Effector CD4-positive, alpha-beta T cell (primary cell): Measurements from ENCODE around the gene TOR4A.

Experiments used
- DNase-seq: peaks from one replicate; pipeline ENCODE4 v3.0.0-alpha.2; 2020

TOR4A gene

DNA sequence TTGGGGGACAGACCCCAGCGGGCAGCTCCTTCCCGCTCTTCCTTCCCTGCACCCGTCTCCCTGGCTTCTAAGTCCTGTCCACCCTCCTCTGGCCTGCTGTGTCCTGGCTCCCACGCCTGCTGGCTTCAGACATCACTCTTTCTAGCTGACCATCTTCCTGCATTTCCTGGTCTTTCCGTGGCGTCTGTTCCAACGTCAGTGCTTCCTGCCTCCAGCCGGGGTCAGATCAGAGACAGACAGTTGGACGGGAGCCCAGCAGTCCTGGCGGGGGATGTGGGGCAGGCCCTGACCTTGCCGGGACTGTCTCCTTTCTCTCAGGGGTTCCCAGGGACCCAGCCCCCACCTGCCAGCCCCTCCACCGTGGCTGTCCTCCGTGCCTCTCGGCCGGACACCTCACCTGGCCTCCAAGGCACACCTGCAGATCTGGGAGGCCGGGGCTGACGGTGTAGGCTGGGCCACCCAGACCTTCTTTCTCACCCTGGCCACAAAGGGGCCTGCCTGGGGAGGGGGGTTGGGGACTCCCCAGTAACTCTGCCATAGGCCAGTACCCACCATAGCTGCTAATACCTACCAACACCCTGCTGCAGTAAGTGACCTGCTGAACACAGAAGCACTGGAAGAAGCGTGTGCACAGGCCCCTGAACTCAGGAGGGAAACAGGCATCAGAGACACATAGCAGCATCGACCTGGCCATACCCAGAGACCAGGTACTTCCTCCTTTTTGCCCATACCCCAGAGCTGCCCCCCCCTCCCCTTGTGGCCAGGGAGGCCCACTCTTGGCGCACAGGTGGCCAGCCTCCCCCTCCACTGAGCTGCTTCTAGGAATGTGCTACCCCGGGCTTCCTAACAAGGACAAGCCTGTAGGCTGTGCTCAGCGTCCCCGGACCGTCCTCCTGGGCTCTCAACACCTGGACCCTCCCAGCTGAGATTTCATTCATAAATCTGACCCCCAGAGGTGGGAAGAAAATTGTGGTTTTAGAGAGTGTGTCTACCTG is 19.4 kb downstream of the TOR4A start:
- no peak for DNase-seq

DNA sequence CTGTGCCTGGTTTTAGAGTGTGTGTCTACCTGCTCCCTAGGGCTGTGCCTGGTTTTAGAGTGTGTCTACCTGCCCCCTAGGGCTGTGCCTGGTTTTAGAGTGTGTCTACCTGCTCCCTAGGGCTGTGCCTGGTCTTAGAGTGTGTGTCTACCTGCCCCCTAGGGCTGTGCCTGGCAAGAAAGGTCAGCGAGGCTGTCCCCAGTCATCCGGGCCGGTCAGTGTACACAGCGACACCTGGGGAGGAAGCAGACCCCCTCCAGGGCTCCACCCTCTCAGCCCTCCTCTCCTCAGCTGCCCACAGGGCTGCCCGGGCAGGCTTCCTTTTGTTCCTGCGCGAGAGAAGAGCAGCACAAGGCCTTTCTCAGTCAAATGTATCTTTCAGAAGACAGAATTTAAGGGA is 20.4 kb downstream of the TOR4A start:
- no peak for DNase-seq

DNA sequence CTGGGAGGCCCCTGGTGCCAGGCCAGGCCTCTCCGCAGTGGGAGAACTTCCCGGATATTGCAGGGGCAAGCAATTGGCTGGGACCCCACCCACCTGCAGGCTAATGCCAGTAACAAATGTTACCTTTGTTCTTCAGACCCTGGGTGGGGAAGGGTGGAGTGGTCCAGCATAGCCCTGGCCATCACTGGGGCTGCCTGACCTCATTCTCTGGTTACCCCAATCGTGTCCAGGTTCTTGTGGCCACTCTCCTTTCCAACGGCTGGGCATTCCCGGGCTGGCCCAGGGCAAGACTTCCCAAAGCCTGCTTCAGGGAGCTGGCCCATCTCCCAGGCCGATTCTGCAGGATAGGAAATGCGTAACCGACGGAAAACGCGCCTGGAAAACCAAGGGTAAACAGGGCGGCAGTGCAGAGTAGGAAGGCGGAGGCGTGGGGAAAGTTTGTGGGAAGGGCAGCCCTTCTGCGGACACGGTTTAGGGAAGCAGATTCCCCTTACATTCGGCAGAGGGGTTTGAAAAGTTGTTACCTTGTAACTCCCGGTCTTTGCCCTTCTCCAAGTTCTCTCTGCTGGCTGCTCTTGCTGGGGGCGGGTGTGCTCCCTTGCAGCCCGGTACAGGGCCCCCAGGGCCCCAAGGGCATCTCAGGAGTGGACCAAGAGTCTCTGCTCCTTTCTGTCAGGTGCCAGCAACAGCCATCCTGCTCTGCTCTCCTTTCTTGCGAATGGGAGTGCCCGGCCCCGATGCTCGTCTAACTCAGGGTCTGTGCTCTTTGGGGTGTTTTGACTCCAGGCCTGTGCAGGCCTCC is 21.1 kb downstream of the TOR4A start:
- DNase-seq = no peak

DNA sequence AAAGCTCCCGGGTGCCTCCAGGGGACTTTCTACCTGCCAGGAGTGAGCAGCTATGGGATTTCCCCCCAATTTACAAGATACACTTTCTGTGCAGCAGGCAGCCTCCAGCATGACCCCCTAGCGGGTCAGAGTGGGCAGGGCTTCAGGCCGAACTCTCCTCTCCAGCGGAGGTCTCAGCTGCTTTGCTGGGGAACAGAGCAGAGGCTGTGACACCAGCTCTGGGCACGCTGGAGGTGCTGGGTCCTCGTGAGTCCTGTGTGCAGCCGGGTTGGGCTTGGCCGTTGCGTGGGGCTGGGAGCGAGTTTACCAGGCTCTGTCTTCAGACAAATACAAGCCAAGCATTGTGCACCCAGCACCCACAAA is 21.7 kb downstream of the TOR4A start:
- no peak for DNase-seq

DNA sequence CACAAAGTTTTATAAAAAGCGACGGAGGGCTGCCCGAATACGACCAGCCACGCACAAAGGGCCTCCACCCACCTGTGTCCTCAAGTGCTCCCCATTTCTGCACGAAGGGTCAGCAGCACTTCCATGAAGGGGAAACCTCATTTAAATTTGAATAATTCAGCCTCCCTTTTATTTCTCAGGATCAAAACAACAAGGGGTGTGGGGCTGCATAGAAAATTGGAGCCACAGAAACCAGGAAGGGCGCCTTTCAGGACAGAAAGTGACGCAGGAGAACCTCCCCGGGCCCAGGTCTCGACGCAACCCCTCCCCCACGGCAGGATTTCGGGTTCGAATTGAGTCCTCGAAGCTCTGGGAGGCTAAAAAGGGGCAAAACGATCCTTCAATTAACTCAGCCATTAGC is 22.4 kb downstream of the TOR4A start:
- no peak for DNase-seq

DNA sequence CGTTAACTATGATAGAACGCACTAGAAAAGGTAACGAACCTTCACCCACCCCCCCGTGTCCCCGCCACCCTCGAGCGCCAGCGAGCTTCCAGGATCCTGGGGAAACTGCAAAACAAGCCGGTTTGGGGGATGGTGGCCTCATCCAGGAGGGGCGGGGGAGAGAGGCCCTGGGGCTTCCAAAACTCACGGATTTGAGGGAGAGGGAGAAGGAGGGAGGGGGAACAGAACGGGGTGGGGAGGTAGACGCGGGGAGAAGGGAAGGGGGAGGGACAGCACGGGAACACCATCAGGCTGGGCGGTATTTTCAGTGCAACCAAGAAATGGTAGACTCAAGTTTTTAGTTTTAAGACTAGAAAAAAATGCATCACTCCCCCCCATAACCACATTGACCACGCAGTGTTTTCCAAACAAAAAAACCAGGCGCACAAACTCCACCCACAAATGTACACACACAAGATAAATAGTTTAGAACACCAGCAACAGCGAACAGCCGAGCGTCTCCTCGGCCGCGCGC is 23.1 kb downstream of the TOR4A start:
- no peak for DNase-seq

DNA sequence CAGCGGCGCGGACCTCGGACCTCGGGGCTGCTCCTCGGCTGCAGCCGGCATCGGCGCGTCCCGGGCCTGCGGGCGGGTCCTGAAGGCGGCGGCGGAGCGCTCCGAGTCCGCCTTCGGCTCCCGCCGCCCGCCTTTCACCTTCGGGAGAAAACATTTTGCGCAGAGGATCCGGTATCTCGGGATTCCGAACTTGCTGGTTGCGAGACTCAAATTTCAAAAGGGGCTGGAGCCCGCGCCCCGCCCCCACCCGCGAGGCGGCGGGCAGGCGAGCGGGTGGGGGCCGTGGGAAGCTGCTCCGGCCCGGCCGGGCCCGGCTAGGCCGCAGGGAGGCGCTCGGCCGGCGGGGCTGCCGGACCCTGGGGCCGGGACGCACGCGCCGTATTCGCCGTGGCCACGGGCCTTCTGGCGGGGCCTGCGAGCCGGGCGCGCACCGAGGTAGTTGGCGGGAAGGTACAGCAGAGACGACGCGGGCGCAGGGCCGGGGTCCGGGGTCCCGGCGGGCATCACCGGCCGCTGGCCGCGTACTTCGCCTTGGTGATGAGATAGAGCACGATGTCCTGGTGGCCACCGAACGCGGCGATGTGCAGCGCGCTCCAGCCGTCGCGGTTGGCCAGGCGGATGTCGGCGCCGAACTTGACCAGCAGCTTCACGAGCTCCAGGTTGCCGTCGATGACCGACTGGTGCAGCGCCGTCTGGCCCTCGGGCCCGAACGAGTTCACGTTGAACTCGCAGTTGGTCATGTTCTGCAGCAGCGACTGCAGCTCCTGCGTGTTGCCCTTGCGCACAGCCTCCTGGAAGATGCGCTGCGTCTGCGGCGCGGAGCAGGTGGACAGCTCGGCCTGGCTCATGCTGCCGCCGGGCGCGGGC is 23.8 kb downstream of the TOR4A start:
- DNase-seq = no peak

DNA sequence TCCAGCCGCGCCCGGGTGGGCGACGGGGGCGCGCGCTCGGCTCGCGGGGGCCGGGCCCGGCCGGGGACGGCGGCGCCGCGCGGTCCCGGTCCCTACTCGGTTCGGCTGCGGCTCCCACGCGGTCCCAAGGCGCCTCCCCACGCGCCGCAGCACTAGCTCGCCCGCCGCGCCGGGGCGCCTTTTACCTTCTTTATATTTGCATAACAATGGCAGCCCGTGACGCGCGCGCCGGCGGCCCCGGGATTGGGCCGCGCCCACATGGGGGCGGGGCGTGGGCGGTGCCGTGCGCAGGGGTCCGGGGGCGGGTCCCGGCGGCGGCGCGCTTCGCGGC is 24.6 kb downstream of the TOR4A start, which contains the start of gene NRARP:
Gene NRARP (minus strand): TSS at position 154 of the 331 bp plus-strand sequence. CDS start 343 bp downstream, outside the sequence.
- DNase-seq = peak; percentile 92

DNA sequence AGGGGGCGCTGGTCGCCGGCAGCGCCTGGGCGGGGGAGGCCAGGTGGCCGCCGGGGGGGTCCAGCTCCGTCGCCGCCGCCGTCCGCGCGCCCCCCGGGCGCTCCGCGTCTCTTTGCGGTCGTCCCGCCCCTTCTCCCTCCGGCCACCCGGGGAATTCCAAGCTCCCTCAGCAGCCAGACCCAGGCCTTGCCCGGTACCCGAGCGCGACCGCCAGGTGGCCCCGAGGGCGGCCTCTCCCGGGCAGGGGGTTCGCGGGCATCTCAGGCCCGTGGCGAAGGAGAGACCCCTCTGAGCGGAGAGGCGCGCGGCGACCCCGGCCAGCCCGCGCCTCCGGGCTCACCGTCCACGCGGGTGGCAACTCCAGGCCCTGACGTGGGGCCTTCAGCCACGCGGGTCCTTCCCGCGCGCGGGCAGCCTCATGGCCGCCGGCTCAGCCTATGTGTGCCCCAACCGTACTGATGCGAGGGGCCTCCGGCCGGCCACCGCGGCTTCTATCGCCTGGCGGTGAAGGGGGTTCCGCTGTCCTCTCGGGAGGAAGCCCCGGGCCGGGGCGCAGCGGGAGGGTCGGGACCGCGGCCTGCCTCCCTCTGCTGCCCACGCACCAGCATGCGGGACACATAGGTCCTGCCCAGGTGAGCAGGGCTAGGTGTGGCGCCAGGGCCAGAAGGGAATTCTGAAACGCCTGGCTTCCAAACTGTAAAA is 25.1 kb downstream of the TOR4A start:
- DNase-seq = no peak

DNA sequence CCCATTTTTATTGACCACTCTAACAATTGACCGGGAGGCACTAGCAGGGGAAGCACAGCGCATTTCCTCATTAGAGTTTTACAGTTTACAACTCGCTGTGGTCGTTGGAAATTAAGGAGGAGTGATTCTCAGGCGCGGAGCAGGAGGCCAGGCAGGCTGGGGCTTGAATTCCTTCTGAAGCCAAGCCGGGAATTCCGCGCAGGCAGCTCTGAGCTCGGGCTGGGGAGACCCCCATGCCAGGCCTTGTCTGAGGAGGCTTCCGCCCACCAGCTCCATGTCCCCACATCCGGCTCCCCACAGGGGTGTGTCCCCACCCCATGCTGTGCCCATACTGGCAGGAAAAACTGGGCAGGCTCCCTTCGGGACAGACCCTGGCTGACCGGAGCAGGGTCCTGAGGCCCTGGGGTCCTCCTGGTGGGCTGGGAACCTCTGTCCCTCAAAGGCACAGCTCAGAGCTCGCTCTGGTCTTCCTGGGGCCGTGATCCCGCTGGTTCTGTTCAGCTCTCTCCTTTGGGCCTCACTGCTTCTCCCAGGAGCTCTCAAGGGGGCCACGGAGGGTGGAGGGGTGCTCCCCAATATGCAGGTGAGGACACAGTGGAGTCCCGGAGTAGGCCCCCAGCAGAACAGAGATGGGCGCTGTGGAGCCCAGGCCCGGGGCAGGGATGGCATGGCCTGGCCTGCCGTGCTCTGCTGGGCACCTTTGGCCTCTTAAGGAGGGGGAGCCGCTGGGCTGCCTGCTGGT is 25.8 kb downstream of the TOR4A start:
- DNase-seq = no peak

DNA sequence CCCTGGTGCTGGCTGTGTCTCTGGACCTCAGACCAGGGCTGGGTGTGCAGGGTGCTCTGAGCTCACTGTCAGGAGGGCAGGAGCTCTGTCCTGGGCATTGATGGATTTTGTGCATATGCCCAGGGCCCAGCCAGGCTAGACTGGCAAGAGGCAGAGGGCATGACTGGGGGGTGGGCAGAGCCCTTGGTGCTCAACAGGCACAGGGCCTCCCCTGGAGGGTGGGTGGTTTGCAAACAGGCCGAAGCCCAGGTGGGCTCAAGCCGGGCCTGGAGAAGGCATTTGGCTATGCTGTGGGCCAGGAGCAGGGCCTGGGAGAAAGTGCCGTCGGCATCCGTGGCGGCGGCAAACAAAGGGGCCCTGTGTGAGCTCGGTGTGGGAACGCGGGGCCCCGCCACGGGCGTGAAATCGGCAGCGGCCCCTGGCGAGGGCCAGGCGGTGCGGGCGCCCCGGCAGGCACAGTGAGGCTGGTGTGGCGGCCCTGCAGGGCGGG is 26.4 kb downstream of the TOR4A start:
- no peak for DNase-seq

DNA sequence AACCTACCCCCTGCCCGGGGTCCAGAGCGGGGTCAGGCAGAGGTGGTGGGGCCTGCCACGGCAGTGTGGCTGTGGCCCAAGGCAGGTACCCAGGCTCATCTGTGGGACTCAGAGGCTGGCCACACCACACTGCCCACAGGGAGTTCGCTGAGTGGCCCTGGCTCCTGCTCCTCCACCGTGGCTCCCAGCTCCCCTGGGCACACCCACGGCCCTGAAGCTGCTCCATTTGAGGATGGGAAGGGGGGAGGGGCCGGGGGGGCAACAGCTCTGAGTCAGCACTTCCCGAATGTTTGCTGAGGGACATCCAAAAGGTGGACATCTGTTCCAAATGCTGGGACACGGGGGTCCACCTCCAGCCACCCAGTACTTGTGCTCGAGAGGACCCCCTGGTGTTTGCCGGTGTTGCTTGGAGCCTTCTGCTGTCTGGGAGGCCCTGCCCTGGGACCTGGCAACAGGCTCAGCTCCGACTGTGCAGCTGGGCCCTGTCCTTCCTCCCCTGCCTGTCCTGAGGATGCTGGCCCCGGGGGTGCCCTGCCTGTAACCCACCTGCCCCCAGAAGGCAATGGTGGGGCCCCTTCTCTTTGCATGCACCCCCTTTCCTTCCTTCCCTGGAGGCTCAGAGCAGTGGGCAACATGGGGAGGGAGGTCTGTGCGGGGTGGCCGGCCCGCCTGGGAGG is 27.0 kb downstream of the TOR4A start:
- no peak for DNase-seq

DNA sequence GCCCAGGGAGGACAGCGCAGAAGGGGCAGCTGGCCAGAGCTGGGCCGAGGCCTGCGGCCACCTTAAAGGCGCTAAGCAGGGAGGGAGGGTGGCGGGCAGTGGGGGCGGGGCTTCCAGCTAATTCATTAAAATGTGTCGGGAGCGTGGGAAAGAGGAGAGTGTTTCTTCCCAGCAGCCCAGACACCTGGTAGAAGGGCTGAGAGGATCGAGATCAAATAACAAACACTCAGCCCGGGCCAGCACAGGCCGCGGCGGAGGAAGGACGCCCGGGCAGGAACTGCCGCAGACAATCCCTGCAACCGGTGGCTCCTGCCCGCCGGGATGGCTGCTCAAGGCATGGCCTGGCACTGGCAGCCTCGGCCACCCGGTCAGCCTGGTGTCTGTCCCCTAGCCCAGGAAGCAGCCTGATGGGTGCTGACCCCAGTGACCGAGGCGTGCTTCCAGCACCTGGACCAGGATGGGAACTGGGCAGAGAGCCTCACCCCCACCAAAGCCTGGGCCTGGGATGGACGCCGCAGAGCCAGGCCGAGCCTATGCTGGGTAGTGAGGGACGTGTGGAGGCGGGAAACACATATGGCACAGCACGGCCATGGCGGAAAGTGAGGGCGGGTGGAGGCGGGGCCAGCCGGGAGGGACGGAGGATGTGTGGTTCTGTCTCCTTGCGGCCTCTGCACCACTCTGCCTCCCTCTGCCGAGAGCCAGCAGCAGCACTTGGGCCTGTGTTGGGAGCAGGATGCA is 27.7 kb downstream of the TOR4A start:
- DNase-seq = no peak

DNA sequence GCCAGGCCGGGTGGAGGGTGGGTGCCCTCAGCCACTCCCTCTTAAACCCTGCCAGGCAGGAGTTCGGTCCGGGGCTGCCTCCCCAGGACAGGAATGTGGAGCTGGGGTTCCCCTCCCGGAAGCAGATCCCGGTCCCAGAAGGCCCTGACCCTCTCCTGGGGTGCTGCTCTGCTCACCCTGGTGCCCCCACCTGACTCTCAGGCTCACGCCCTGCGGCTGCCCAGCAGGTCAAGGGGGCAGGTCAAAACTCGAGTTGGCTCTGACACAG is 28.2 kb downstream of the TOR4A start:
- DNase-seq = no peak

DNA sequence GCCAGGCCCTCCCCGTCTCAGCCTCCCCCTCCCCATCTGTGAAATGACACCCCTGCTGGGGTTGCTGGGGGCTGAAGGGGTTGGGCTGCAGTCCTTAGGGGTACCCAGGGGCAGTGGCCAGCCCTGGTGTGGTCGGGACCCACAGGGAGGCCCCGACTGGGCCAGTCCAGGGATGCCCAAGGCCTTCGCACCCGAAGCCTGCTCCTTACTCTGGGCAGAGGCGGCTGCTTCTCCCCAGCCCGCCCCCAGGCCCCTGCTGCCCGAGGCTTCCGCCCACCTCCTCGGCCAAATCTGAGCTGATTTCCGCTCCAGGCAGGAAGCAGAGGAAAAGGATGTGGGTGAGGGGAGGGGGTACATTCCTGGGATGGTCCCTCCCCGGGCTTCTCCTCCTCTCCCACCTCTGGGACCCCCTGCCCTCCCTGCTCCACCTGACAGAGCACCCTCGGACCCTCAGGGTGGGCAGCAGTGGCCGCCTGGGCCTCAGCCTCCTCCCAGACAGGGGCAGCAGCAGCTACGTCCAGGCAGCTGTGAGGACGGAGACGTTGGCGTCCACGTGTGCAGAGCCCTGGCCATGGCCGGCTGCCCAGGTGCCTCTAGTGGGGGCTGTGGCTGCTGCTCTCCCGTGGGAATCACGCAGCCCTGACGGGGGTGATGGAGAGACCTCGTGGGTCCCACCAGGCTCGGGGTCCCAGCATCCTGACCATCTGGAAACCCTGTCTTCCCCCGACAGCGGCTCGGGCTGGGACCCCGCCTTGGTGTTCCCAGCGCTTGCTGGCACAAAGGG is 28.7 kb downstream of the TOR4A start:
- no peak for DNase-seq

DNA sequence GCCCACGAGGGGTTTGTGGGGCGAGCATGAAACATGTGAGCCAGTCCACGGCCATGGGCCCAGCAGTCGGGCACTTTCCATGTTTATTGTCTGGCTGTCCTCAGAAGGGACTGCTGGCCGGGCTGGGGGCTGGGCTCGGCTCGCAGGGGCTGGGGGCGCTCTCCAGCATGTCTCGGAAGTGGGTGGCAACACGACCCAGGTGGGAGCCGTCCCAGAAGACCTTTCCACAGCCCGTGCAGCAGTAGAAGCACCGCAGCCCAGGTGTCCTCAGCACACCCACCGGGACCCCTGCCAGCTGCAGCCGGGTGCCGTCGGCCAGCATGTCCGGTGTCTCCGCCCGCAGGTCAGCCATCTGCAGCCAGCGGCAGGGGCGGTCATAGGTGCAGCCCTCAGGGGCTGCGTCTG is 29.3 kb downstream of the TOR4A start:
- DNase-seq = no peak

DNA sequence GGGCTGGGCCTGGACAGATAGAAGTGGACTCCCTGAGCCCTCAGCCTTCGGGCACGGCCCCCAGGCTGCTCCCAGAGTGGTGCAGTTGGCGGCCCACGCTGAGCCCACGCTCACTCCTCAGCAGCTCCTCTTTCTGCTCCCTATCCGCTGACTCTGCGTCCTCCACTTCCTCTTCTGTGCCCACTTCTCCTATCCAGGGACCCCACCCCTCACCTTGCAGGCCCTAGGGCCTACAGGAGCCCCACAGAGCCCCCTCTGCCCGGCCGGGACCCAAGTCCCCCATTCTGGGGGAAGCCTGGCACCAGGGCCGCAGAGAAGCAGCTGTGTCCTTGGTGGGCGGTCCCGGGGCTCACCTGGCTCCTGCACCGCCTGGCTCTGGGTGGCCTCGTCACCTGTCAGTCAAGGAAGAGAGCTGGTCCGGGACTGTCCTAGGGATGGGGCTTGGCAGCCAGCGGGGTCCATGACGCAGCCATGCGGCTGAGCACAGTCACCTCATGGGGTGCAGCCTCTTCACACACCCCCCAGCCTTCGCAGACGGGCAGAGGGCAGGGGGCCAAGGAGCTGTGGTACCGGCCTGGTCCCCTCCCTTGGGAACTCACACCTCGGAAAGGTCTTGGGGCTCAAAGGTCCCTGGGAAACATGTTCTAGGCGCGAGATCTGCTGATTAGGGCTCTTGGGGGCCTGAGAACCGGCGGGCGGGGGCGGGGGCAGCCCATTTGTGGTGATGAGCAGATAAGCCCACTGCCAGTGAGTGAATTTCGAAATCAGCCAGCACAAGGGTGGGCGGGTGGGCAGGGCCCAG is 29.9 kb downstream of the TOR4A start:
- no peak for DNase-seq

DNA sequence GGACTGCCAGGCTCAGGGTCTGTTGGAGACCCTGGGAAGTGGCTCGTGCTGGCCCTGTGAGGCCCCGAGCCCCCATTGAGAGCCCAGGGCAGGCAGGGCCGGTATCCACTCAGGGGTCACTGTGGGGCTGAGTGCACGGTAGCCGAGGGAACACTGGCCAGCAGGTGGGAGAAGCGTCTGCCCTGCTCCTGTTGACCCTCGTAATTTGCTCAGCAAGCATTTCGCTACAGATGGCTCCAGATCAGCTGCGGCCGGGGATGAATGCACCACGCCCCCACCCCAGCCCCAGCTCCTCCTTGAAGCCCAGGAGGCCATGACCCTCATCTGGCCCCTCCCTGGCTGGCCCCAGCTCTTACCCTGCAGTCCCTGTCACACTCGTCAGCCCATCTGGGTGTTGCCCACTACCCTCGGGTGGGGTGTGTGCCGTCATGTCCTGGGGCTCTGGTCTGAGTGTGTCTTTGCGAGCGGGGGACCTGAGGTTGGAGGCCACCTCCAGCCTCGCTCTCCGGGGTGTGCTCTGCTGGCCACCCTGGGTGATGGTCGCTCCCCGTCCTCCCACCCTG is 30.6 kb downstream of the TOR4A start:
- DNase-seq = no peak
